Bronchial epithelial cell (primary cell): Measurements from ENCODE around the gene APC. TPM values are rescaled to one million over a fixed set of nuclear protein-coding genes. Genes with fewer than 3 reads are reported as not detected.

Experiments
- DNase-seq: peaks from one replicate; pipeline ENCODE4 v3.0.0-alpha.2; 2010; ENCODE audit warnings: low read depth
- FAIRE-seq: peaks from 2 replicates; lab custom pipeline; 2011; peaks lifted over from hg19 to GRCh38; lab: Jason Lieb, UNC
- H3K27me3 ChIP-seq: 2 replicates; pipeline ENCODE4 v1.5.1; 2011; ENCODE audit warnings: low read length; ENCODE audit not compliant: control insufficient read depth, insufficient read depth
- H3K36me3 ChIP-seq: 2 replicates; pipeline ENCODE4 v1.5.1; 2011; ENCODE audit warnings: low read length; ENCODE audit not compliant: control insufficient read depth, insufficient read depth
- H3K4me3 ChIP-seq: 2 replicates; pipeline ENCODE4 v1.5.1; 2011; ENCODE audit warnings: mild to moderate bottlenecking, low read depth, low read length, control low read depth
- CTCF ChIP-seq: IDR thresholded peaks from 2 replicates; pipeline ENCODE4 v1.5.1; 2011; ENCODE audit warnings: mild to moderate bottlenecking, moderate library complexity, low read length, control low read depth, inconsistent platforms; ENCODE audit not compliant: insufficient read depth, severe bottlenecking
- total RNA-seq: library from RNA; depleted of rRNA; stranded (reverse); fragments of >200 nt; gene quantifications from 2 replicates; pipeline ENCODE4 v1.2.1, GENCODE V29; 2014

The APC gene
- total RNA-seq, 1 donor from 2014 or later, result 33.7 TPM

GRCh38 chr5:112787896-112788295 is 50.2 kb downstream of the APC start:
- peaks cover 1% of the 10 kb centered on the region for H3K36me3 ChIP-seq

GRCh38 chr5:112793201-112793600 is 55.5 kb downstream of the APC start:
- no peak for FAIRE-seq
- DNase-seq, result no peak
- Histone ChIP-seq H3K27me3 (no peaks in the 10 kb centered on the region), H3K36me3 (peaks cover 3% of the 10 kb centered on the region), H3K4me3 (no peak overlapping the region)
- no peak for TF ChIP-seq CTCF

More at GRCh38 chr5:112787896-112788295, 50.2 kb downstream of the APC start:
- no peak overlapping the region for H3K4me3 ChIP-seq
- peak; percentile 15 for DNase-seq
- FAIRE-seq, result no peak
- no peaks in the 10 kb centered on the region for H3K27me3 ChIP-seq
- no peak for TF ChIP-seq CTCF

GRCh38 chr5:112794410-112794809 is 56.7 kb downstream of the APC start:
- DNase-seq (no peak), FAIRE-seq (no peak)
- H3K4me3 ChIP-seq, result no peak overlapping the region
- peaks cover 3% of the 10 kb centered on the region for H3K36me3 ChIP-seq
- no peak for TF ChIP-seq CTCF
- no peaks in the 10 kb centered on the region for H3K27me3 ChIP-seq

- Histone ChIP-seq H3K36me3 (peaks cover 3% of the 10 kb centered on the region), H3K27me3 (no peaks in the 10 kb centered on the region), H3K4me3 (no peak overlapping the region)
- no peak for DNase-seq
- no peak for TF ChIP-seq CTCF
- no peak for FAIRE-seq
These were observed 57.7 kb downstream of the APC start for GRCh38 chr5:112795342-112795741.

- no peak for TF ChIP-seq CTCF
- H3K36me3 ChIP-seq, result peaks cover 3% of the 10 kb centered on the region
- DNase-seq (no peak), FAIRE-seq (no peak)
- H3K4me3 ChIP-seq, result no peak overlapping the region
- H3K27me3 ChIP-seq, result no peaks in the 10 kb centered on the region
These were observed 58.4 kb downstream of the APC start for GRCh38 chr5:112795944-112796678.

GRCh38 chr5:112799661-112800060 is 62.0 kb downstream of the APC start:
- TF ChIP-seq CTCF, result no peak
- Histone ChIP-seq H3K4me3 (no peak overlapping the region), H3K36me3 (no peaks in the 10 kb centered on the region), H3K27me3 (no peaks in the 10 kb centered on the region)
- DNase-seq (peak; percentile 51), FAIRE-seq (no peak)
